Smooth muscle cell (in vitro differentiated cells): ENCODE results near the gene TRMT112. TPM values are rescaled to one million over a fixed set of nuclear protein-coding genes. Genes with fewer than 3 reads are reported as not detected.

Experiments
- DNase-seq: peaks from one replicate; lab custom pipeline; 2025; ENCODE audit not compliant: unreplicated experiment; lab: John Stamatoyannopoulos, UW
- H2AFZ ChIP-seq: fragments of 200-600 bp; sonication (generic); 2 replicates; pipeline ENCODE4 v1.6.0; 2016; ENCODE audit warnings: antibody characterized with exemption, low read depth, mild to moderate bottlenecking
- H3F3A ChIP-seq: fragments of 200-600 bp; sonication (generic); 2 replicates; pipeline ENCODE4 v1.6.0; 2017; ENCODE audit warnings: antibody characterized with exemption, low read depth
- H3K27ac ChIP-seq: fragments of 200-600 bp; sonication (generic); 2 replicates; pipeline ENCODE4 v1.5.1; 2016; ENCODE audit warnings: low read depth, mild to moderate bottlenecking
- H3K27me3 ChIP-seq: fragments of 200-600 bp; sonication (generic); 2 replicates; pipeline ENCODE4 v1.6.1; 2016; ENCODE audit warnings: low read depth, mild to moderate bottlenecking
- H3K36me3 ChIP-seq: fragments of 200-600 bp; sonication (generic); 2 replicates; pipeline ENCODE4 v1.5.1; 2016; ENCODE audit warnings: low read depth
- H3K4me1 ChIP-seq: fragments of 200-600 bp; sonication (generic); 2 replicates; pipeline ENCODE4 v1.5.1; 2016; ENCODE audit warnings: low read depth
- H3K4me2 ChIP-seq: fragments of 200-600 bp; sonication (generic); 2 replicates; pipeline ENCODE4 v1.6.0; 2016; ENCODE audit warnings: mild to moderate bottlenecking
- H3K4me3 ChIP-seq: fragments of 200-600 bp; sonication (generic); 2 replicates; pipeline ENCODE4 v1.5.1; 2016; ENCODE audit warnings: mild to moderate bottlenecking
- H3K79me2 ChIP-seq: fragments of 200-600 bp; sonication (generic); 2 replicates; pipeline ENCODE4 v1.6.0; 2016; ENCODE audit warnings: low read depth, mild to moderate bottlenecking
- H3K9ac ChIP-seq: fragments of 200-600 bp; sonication (generic); 2 replicates; pipeline ENCODE4 v1.6.0; 2016; ENCODE audit warnings: low read depth
- H3K9me3 ChIP-seq: fragments of 200-600 bp; sonication (generic); replicated peaks from 2 replicates; pipeline ENCODE4 v1.5.1; 2016; ENCODE audit warnings: low read depth
- H4K20me1 ChIP-seq: fragments of 200-600 bp; sonication (generic); 2 replicates; pipeline ENCODE4 v1.6.0; 2016; ENCODE audit warnings: low read depth
- WGBS: methylation state at CpG from one replicate; pipeline ENCODE4 v1.1.7; 2016; ENCODE audit warnings: low lambda C conversion rate; 5-methylcytosine and 5-hydroxymethylcytosine counted together
- polyA plus RNA-seq: library from polyadenylated mRNA; unstranded; fragments of >200 nt; fragmentation: Nextera tagmentation; extraction: Ambion mirVana; gene quantifications from 2 replicates; pipeline ENCODE4 v1.2.1, GENCODE V29; 2016
- total RNA-seq: library from RNA; depleted of rRNA; stranded (reverse); fragments of >200 nt; gene quantifications from 2 replicates; pipeline ENCODE4 v1.2.3, GENCODE V29; 2014
- TF ChIP-seq, protein P1 (sequence below): fragments of 200-600 bp; sonication (generic); IDR thresholded peaks from 2 replicates; pipeline ENCODE4 v1.5.1; 2017; ENCODE audit warnings: borderline replicate concordance, mild to moderate bottlenecking, antibody characterized with exemption; ENCODE audit not compliant: insufficient read depth, poor library complexity, severe bottlenecking

Gene TRMT112
- total and polyA plus RNA-seq, 2 experiments from 2014 or later = 285 to 327 TPM

DNA sequence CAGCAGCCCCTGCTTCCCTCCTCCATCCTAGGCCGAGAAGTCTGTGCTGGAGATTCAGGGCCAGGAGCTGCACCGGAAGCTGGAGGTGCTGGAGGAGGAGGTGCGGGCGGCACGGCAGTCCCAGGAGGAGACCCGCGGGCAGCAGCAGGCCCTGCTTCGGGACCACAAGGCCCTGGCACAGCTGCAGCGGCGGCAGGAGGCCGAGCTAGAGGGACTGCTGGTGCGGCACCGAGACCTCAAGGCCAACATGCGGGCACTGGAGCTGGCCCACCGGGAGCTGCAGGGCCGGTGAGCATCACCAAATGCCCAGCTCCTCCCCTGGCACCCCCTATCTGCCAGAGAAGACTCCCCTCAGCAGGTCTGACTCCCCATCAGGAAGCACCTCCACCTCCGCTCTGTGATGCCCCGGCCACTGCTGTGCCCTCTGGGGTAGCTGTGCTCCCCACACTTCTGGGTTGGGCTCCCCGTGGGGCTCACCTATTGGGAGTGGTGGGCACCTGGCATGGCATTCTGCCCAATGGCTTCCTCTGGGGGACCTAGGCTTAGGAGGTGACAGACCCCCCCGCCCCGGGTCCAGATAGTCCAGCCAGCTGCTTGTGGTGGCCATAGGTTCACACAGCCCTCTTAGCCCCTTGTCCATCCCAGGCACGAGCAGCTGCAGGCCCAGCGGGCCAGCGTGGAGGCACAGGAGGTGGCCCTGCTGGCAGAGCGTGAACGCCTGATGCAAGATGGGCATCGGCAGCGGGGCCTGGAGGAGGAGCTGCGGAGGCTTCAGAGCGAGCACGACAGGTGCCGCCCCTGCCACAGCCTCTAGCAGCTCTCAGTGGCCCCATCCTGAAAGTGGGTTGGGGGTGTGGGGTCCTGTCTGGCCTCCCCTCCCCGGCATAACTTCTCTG is 35.0 kb upstream of the TRMT112 start:
- Histone ChIP-seq H2AFZ (no peak overlapping the region), H3K79me2 (no peaks in the 10 kb centered on the region), H3K27ac (no peak overlapping the region), H4K20me1 (no peaks in the 10 kb centered on the region), H3K4me3 (no peak overlapping the region), H3K9ac (no peak overlapping the region), H3K27me3 (no peaks in the 10 kb centered on the region), H3K36me3 (no peaks in the 10 kb centered on the region), H3F3A (peaks cover 8% of the 10 kb centered on the region), H3K9me3 (no peaks in the 10 kb centered on the region), H3K4me1 (peaks cover 9% of the 10 kb centered on the region), H3K4me2 (no peak overlapping the region)
- DNase-seq = no peak
- TF ChIP-seq, protein P1, sequence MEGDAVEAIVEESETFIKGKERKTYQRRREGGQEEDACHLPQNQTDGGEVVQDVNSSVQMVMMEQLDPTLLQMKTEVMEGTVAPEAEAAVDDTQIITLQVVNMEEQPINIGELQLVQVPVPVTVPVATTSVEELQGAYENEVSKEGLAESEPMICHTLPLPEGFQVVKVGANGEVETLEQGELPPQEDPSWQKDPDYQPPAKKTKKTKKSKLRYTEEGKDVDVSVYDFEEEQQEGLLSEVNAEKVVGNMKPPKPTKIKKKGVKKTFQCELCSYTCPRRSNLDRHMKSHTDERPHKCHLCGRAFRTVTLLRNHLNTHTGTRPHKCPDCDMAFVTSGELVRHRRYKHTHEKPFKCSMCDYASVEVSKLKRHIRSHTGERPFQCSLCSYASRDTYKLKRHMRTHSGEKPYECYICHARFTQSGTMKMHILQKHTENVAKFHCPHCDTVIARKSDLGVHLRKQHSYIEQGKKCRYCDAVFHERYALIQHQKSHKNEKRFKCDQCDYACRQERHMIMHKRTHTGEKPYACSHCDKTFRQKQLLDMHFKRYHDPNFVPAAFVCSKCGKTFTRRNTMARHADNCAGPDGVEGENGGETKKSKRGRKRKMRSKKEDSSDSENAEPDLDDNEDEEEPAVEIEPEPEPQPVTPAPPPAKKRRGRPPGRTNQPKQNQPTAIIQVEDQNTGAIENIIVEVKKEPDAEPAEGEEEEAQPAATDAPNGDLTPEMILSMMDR = no peak
- 96% methylated on average over 33 of the region's 33 CpGs for WGBS

DNA sequence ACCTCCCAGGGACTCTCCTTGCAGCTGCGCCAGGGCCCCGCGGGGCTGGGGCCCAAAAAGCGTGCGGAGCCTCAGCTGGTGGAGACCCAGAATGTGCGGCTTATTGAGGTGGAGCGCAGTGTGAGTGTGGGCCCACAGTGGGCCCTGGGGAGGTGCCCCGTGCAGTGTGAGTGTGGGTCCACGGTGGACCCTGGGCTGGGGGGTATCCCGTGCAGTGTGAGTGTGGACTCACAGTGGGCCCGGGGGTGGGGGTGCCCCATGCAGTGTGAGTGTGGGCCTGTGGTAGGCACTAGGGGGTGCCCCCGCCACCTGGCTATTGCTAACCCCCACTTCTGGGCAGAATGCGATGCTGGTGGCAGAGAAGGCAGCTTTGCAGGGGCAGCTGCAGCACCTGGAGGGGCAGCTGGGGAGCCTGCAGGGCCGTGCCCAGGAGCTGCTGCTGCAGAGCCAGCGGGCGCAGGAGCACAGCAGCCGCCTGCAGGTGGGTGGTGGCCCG is 33.8 kb upstream of the TRMT112 start:
- Histone ChIP-seq H3K27me3 (no peaks in the 10 kb centered on the region), H3K4me3 (no peak overlapping the region), H4K20me1 (no peaks in the 10 kb centered on the region), H3K9ac (no peak overlapping the region), H3K4me1 (peaks cover 6% of the 10 kb centered on the region), H2AFZ (no peak overlapping the region), H3K4me2 (no peak overlapping the region), H3F3A (peaks cover 8% of the 10 kb centered on the region), H3K9me3 (no peaks in the 10 kb centered on the region), H3K79me2 (no peaks in the 10 kb centered on the region), H3K36me3 (no peaks in the 10 kb centered on the region), H3K27ac (no peak overlapping the region)
- no peak for DNase-seq
- TF ChIP-seq, protein P1 = no peak
- 93% methylated on average over 17 of the region's 18 CpGs for WGBS

DNA sequence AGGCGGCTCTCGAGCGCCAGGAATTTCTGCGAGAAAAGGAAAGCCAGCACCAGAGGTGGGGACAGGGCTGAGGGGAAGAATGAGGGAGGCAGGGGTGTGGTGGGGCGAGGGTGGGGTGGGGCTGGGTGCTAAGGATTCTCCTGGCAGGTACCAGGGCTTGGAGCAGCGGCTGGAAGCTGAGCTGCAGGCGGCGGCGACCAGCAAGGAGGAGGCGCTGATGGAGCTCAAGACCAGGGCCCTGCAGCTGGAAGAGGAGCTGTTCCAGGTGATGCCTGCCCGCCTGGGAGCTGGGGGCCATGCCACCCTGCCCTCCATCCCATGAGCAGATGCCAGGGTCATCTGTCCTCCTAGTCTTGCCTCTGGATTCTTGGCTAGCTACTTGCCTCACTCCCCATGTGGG is 32.0 kb upstream of the TRMT112 start:
- WGBS = 88% methylated on average over 11 of the region's 11 CpGs
- no peaks in the 10 kb centered on the region for H3K9me3 ChIP-seq
- no peak overlapping the region for H3K4me3 ChIP-seq
- no peaks in the 10 kb centered on the region for H3F3A ChIP-seq
- no peaks in the 10 kb centered on the region for H3K36me3 ChIP-seq
- no peak overlapping the region for H2AFZ ChIP-seq
- H3K79me2 ChIP-seq = no peaks in the 10 kb centered on the region
- H3K9ac ChIP-seq = no peak overlapping the region
- H3K4me2 ChIP-seq = no peak overlapping the region
- DNase-seq = no peak
- H3K27me3 ChIP-seq = no peaks in the 10 kb centered on the region
- no peak overlapping the region for H3K27ac ChIP-seq
- no peaks in the 10 kb centered on the region for H3K4me1 ChIP-seq
- H4K20me1 ChIP-seq = no peaks in the 10 kb centered on the region
- TF ChIP-seq, protein P1 = no peak
